NT2/D1 (cell line): ENCODE data around the gene AUP1.

ENCODE experiments used
- DNase-seq: peaks from one replicate; pipeline ENCODE4 v3.0.0-alpha.2; 2011; ENCODE audit warnings: low read depth, low spot score
- H3K27me3 ChIP-seq: 2 replicates; pipeline ENCODE4 v1.6.0; 2011; ENCODE audit warnings: mild to moderate bottlenecking; ENCODE audit not compliant: insufficient read length, insufficient read depth
- H3K36me3 ChIP-seq: 2 replicates; pipeline ENCODE4 v1.6.1; 2011; ENCODE audit warnings: mild to moderate bottlenecking, low read length, mixed read lengths; ENCODE audit not compliant: insufficient read depth, insufficient read length
- H3K4me1 ChIP-seq: 2 replicates; pipeline ENCODE4 v1.5.1; 2011; ENCODE audit not compliant: insufficient read depth, insufficient read length
- H3K4me3 ChIP-seq: 2 replicates; pipeline ENCODE4 v1.5.1; 2011; ENCODE audit warnings: low read depth; ENCODE audit not compliant: insufficient read length
- H3K9ac ChIP-seq: 2 replicates; pipeline ENCODE4 v1.6.0; 2011; ENCODE audit warnings: low read depth; ENCODE audit not compliant: insufficient read length
- H3K9me3 ChIP-seq: 2 replicates; pipeline ENCODE4 v1.5.1; 2011; ENCODE audit warnings: mild to moderate bottlenecking, low read length; ENCODE audit not compliant: insufficient read depth
- SUZ12 ChIP-seq: IDR thresholded peaks from 2 replicates; pipeline ENCODE4 v1.6.1; 2011; ENCODE audit not compliant: insufficient read length, insufficient read depth; ENCODE audit errors: extremely low read depth
- YY1 ChIP-seq: IDR thresholded peaks from 2 replicates; pipeline ENCODE4 v1.6.1; 2011; ENCODE audit not compliant: insufficient read length, insufficient read depth
- ZNF274 ChIP-seq: IDR thresholded peaks from 2 replicates; pipeline ENCODE4 v1.6.1; 2011; ENCODE audit warnings: mild to moderate bottlenecking, low read depth, low read length

Gene AUP1

DNA sequence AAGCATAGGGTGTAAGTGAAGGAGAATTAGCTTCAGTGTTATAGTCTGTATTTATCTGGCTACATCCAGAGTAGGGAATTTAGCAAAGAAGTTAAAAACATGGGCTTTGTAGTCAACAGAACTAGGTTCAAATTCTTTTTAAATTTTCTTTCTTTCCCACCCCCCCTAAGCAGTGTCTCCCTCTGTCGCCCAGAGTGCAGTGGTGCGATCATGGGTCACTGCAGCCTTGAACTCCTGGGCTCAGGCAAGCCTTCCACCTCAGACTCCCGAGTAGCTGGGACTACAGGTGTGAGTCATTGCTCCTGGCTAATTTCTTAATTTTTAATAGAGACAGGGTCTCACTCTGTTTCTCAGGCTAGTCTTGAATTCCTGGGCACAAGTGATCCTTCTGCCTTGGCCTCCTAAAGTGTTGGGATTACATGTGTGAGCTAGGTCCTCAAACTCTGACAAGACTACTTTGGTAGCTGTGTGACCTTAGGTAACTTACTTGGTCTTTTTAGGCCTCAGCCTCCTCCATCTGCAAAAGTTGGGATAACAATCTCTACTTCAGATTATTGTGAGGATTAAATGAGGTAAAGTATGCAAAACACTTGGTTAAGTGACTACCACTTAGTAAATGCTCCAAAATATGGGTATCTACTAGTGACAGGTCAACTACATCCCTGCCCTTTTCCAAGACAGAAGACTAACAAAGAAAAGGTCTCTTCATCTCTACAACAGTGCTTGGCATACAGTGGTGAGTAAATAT is 42.8 kb upstream of the AUP1 start:
- Histone ChIP-seq H3K4me3 (no peak overlapping the region), H3K9me3 (no peaks in the 10 kb centered on the region), H3K36me3 (peaks cover 4% of the 10 kb centered on the region), H3K4me1 (no peaks in the 10 kb centered on the region), H3K9ac (no peak overlapping the region), H3K27me3 (no peaks in the 10 kb centered on the region)
- no peak for TF ChIP-seq YY1
- no peak for TF ChIP-seq ZNF274
- TF ChIP-seq SUZ12 = no peak
- DNase-seq = no peak

- no peak overlapping the region for H3K4me3 ChIP-seq
- H3K9ac ChIP-seq = no peak overlapping the region
- no peaks in the 10 kb centered on the region for H3K27me3 ChIP-seq
- H3K4me1 ChIP-seq = no peaks in the 10 kb centered on the region
- TF ChIP-seq SUZ12 = no peak
- TF ChIP-seq ZNF274 = no peak
- TF ChIP-seq YY1 = no peak
- H3K36me3 ChIP-seq = peaks cover 4% of the 10 kb centered on the region
- DNase-seq = no peak
- H3K9me3 ChIP-seq = no peaks in the 10 kb centered on the region
These were observed 41.6 kb upstream of the AUP1 start for GRCh38 chr2:74571058-74571457.

DNA sequence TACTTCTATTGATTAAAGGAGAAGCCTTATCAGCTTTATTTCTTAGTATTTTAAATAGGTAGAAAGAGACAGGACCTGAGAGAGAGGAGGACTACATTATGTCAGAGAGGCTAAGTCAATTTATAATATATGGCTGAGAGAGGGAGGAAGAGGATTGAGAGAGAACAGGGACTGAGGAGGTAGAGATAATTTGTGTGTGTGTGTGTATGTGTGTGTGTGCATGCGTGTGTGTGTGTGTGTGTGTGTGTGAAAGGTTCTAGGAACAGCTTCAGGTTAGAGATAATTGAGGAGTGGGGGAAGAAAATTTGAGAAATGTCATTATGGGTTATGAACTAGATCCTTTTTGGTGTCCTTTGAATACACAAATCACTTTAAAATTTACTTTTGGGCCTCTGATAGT is 40.2 kb upstream of the AUP1 start:
- no peak for DNase-seq
- no peaks in the 10 kb centered on the region for H3K27me3 ChIP-seq
- no peak for TF ChIP-seq ZNF274
- no peak for TF ChIP-seq SUZ12
- no peak for TF ChIP-seq YY1
- no peaks in the 10 kb centered on the region for H3K4me1 ChIP-seq
- no peak overlapping the region for H3K9ac ChIP-seq
- no peak overlapping the region for H3K4me3 ChIP-seq
- H3K36me3 ChIP-seq = peaks cover 4% of the 10 kb centered on the region
- no peaks in the 10 kb centered on the region for H3K9me3 ChIP-seq

GRCh38 chr2:74567881-74568280 is 38.4 kb upstream of the AUP1 start:
- Histone ChIP-seq H3K9me3 (no peaks in the 10 kb centered on the region), H3K36me3 (peaks cover 4% of the 10 kb centered on the region), H3K4me3 (no peak overlapping the region), H3K4me1 (no peaks in the 10 kb centered on the region), H3K27me3 (no peaks in the 10 kb centered on the region), H3K9ac (no peak overlapping the region)
- no peak for DNase-seq
- TF ChIP-seq YY1 = no peak

- TF ChIP-seq YY1 = no peak
- no peak for TF ChIP-seq SUZ12
- TF ChIP-seq ZNF274 = no peak
- H3K4me1 ChIP-seq = no peaks in the 10 kb centered on the region
- H3K27me3 ChIP-seq = no peaks in the 10 kb centered on the region
- no peak overlapping the region for H3K9ac ChIP-seq
- no peak for DNase-seq
- no peak overlapping the region for H3K4me3 ChIP-seq
- peaks cover 4% of the 10 kb centered on the region for H3K36me3 ChIP-seq
- H3K9me3 ChIP-seq = no peaks in the 10 kb centered on the region
These were observed 37.2 kb upstream of the AUP1 start for GRCh38 chr2:74566754-74567085.

DNA sequence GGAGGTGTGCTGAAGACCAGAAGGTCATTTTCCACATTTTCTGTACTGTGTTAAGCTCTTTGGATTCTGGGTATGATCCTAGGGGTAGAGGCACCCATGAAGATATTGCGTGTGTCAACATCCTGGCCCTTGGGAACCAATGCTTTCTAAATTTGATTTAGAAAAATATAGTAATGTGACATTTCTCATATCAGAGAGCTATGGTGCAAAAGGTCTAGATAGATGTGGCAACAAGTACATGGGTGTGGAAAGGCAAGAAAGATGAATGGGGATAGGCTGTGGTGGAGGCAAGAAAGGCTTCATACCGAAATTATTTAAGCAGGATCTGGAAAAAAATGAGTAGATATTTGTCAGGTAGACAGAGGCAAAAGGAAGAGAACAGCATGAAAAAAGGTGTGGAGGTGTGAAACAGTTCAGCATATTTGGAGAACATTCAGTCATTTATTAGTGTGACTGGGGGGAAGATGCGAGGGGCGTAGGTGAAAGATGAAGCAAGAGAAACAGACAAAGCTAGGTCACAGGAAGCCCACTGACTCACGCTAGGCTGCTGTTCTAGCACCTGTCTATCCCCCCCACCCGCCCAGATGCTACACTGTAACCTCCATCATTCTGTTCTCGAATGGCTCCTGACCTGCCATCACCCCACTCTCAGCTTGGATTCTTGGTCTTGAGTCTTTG is 36.7 kb upstream of the AUP1 start:
- Histone ChIP-seq H3K27me3 (peaks cover 2% of the 10 kb centered on the region), H3K9me3 (no peaks in the 10 kb centered on the region), H3K36me3 (peaks cover 4% of the 10 kb centered on the region), H3K4me1 (no peaks in the 10 kb centered on the region), H3K9ac (no peak overlapping the region), H3K4me3 (no peak overlapping the region)
- TF ChIP-seq SUZ12 (no peak), ZNF274 (no peak), YY1 (no peak)
- no peak for DNase-seq

DNA sequence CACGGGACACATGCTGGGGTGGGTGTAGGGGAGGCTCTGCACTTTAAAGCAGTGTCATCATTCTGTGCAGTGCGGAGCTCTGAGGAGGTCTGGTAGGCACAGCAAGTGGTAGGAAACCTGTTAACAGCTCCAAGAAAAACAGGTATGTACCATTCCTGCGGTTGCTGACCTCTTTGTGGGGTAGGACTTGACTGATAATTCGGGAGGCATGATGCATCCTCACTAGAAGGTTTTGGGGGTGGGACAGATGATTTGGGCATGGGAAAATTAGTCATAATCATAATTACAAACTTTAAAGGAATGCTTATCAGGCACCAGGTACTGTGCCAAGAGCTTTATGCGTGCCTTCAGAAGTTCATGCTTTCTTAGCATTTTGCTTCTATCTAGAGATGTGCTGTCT is 34.7 kb upstream of the AUP1 start:
- Histone ChIP-seq H3K4me3 (no peak overlapping the region), H3K9ac (no peak overlapping the region), H3K36me3 (peaks cover 4% of the 10 kb centered on the region), H3K9me3 (no peaks in the 10 kb centered on the region), H3K4me1 (peaks cover 6% of the 10 kb centered on the region), H3K27me3 (peaks cover 2% of the 10 kb centered on the region)
- DNase-seq = no peak
- no peak for TF ChIP-seq SUZ12
- no peak for TF ChIP-seq YY1
- TF ChIP-seq ZNF274 = no peak
